GM18507 (cell line): Measurements from ENCODE around the gene CAMK2D.

ENCODE experiments used
- DNase-seq: peaks from one replicate; pipeline ENCODE4 v3.0.0; 2011; ENCODE audit warnings: low read depth; ENCODE audit not compliant: insufficient read length; ENCODE audit errors: extremely low spot score
- FAIRE-seq: peaks from 2 replicates; lab custom pipeline; 2011; peaks lifted over from hg19 to GRCh38; lab: Jason Lieb, UNC

Gene CAMK2D

GRCh38 chr4:113438596-113438995, 322.9 kb downstream of the CAMK2D start:
- DNase-seq (no peak), FAIRE-seq (no peak)

- FAIRE-seq, result no peak
- no peak for DNase-seq
Measured at GRCh38 chr4:113437129-113437528, 324.4 kb downstream of the CAMK2D start.

GRCh38 chr4:113436360-113436759, 325.2 kb downstream of the CAMK2D start:
- DNase-seq, result no peak
- FAIRE-seq, result no peak

GRCh38 chr4:113435893-113436292, 325.6 kb downstream of the CAMK2D start:
- FAIRE-seq (no peak), DNase-seq (no peak)

GRCh38 chr4:113434247-113434587, 327.3 kb downstream of the CAMK2D start:
- DNase-seq, result no peak
- no peak for FAIRE-seq

GRCh38 chr4:113433536-113434246, 327.8 kb downstream of the CAMK2D start:
- DNase-seq (no peak), FAIRE-seq (no peak)

GRCh38 chr4:113433116-113433515, 328.4 kb downstream of the CAMK2D start:
- DNase-seq, result no peak
- no peak for FAIRE-seq

- DNase-seq (no peak), FAIRE-seq (no peak)
Measured at GRCh38 chr4:113423631-113424030, 337.9 kb downstream of the CAMK2D start.

GRCh38 chr4:113420938-113421337, 340.6 kb downstream of the CAMK2D start:
- no peak for FAIRE-seq

GRCh38 chr4:113419631-113420030, 341.9 kb downstream of the CAMK2D start:
- DNase-seq (no peak), FAIRE-seq (no peak)

More at GRCh38 chr4:113420938-113421337, 340.6 kb downstream of the CAMK2D start:
- DNase-seq, result no peak

GRCh38 chr4:113411496-113411938, 350.0 kb downstream of the CAMK2D start:
- FAIRE-seq, result no peak

GRCh38 chr4:113410686-113411085, 350.9 kb downstream of the CAMK2D start:
- no peak for DNase-seq
- no peak for FAIRE-seq

More at GRCh38 chr4:113411496-113411938, 350.0 kb downstream of the CAMK2D start:
- no peak for DNase-seq

GRCh38 chr4:113409181-113409580, 352.4 kb downstream of the CAMK2D start:
- DNase-seq (no peak), FAIRE-seq (no peak)

GRCh38 chr4:113407409-113407808, 354.1 kb downstream of the CAMK2D start:
- no peak for DNase-seq
- FAIRE-seq, result no peak

GRCh38 chr4:113406723-113407016, 354.9 kb downstream of the CAMK2D start:
- DNase-seq, result no peak
- no peak for FAIRE-seq

GRCh38 chr4:113405874-113406722, 355.4 kb downstream of the CAMK2D start:
- DNase-seq, result no peak
- FAIRE-seq, result no peak

- no peak for FAIRE-seq
- no peak for DNase-seq
Measured at GRCh38 chr4:113404841-113405240, 356.7 kb downstream of the CAMK2D start.

- DNase-seq, result no peak
- no peak for FAIRE-seq
Measured at GRCh38 chr4:113404167-113404571, 357.4 kb downstream of the CAMK2D start.
